HG03378 (cell line): ENCODE data around the gene RABGAP1L.

Experiments used
- ATAC-seq: cut with Tn5 transposase; IDR thresholded peaks from one replicate; pipeline ENCODE4 v1.9.1; 2021; ENCODE audit warnings: mild to moderate bottlenecking, moderate library complexity; ENCODE audit not compliant: unreplicated experiment

Gene RABGAP1L

DNA sequence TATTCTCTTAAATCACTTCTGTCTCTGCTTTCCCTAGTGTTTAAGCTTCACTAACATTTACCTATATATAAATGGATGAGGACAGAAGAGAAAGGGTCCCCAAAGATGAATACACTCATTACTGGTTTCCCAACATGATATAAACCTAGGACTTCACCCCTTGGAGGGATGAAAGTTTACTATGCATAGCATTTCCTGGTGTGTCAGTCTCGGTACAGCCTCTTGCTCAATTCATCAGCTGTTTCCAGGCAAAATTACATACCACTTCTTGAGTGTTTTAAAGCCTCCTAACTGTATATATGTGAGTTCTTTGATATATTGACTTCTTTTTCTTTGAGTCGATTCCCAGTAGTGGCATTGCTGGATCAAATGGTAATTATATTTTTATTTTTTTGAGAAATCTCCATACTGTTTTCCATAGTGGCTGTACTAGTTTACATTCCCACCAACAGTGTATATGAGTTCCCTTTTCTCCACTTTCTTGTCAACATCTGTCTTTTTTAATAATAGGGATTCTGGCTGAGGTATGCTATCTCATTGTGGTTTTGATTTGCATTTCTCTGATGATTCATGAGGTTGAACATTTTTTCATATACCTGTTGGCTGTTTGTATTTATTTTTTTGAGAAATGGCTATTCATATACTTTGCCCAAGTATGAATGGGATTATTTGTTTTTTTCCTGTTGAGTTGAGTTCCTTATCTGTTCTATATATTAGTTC, 581.1 kb downstream of the RABGAP1L start:
- no peak for ATAC-seq

DNA sequence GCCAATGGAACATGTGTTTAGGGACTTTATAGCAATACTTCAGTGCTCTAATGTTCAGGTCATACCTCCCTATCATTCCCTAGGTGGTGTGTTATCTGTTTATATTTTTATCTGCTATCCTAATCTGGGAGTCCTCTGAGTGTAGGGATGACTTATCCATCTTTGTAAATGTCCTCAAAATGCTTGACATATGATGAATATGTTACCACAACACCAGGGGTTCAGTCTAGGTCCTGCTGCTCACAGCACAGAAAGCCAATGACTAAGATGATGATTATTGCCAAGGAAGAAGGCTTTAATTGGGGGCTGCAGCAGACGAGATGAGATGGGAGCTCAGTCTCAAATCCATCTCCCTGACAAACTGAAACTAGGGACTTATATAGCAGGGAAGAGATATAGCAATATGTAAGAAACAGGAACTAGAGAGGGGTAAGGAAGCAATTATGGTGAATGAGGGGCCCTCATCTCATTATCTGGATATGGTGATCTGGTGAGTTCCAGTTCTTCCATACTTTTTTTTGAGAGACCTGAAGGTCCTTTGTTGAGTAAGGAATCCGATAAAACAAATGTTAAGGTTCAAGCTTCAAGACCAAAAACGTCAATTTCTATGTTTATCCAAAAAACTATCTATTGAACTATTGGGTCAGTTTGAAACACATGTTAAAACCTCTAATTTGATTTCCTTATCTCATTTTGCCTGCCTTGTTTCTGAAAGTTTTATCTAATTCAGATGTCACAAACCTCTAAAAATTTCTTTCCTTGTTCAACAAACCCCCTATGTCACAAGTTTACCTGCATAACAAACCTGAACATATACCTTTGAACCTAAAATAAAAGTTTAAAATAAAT, 583.7 kb downstream of the RABGAP1L start:
- ATAC-seq = no peak

DNA sequence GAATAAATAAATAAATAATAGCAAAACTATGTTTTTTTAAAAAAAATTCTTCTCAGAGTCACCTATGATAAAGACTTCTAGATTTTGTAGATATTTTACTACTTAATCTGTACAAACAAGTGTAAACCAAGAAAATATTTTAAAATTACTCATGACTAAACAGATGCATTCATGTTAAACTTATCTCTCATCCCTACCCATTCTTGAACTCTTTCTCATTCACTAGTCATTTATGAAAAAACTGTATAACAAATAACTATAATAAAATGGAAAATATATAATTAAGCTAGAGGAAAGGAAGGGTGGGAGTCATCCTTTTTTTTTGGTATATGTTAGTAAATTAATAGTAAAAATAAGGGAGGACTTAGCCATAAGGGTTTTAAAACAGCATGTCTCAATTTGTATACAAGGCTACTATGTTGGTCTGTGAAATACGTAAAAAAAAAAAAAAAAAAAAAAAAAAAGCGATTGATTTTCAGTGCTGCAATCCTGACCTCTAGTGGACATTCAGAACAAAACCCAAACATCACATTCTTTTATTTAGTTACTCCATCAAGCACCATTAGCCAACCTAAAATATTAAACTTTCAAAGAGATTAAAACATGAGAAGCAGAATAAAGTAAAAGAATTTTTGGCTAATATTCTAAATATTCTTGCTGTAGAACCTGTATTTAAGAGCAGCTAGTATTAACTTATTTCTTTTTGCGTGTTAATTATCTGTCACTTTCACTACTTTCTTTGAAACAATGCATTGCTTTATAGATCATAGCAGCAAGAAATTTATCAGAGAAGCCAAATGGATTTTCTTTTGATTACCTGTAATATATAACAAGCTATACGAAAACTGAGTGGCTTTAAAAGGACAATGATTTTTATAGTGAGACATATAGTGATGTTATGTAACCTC, 584.6 kb downstream of the RABGAP1L start:
- no peak for ATAC-seq

DNA sequence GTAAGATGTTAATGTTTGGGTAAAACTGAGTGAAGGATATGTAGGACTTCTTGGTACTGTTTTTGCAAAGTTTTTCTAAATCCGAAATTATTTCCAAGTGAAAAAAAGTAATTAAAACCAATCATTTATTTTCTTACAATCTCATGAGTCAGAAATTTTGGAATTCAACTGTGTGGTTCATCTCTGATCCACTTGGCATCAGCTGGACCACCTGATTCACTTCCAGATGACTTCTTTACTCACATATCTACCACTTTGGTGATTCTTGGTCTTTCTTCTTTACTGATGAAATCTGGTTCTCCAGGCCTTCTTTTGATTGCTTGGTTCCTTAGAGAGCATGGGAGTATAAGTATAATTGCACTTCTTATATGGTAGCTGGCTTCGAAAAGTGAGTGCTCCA, 585.6 kb downstream of the RABGAP1L start:
- no peak for ATAC-seq

DNA sequence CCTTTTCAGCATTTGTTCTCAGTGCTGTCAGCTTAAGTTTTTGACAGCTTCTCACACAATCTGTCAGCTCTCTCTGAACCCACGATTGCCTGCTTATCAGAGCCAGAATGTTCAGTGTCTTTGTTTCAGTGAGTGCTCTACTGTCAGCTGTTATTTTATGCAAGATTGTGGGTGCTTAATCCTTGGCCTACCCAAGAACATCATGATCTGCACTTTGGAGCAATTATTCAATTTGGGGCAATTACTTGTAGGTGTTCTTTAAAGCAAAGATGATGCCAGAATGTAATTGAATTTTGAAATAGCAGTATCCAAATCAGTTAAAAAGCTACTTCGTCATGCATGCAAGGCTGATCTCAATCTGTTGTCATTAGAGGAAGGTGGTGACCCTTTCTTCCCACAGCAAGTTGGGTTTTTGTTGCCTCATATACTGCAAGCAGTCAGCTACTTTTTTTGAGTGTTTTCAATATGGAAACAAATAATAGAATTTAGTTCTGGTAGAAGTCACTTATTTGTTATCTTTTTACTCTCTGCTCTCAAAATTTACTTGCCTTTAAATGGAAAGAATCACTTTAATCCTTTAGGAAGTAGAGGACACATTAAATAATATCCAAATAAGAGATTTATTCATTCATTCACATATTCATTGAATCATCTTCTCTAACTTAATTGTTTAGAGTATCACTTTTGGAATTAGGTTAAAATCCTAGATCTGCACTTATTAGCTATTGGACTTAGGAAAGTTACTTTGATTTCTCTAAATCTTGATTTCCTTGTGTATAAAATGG, 586.9 kb downstream of the RABGAP1L start:
- no peak for ATAC-seq

DNA sequence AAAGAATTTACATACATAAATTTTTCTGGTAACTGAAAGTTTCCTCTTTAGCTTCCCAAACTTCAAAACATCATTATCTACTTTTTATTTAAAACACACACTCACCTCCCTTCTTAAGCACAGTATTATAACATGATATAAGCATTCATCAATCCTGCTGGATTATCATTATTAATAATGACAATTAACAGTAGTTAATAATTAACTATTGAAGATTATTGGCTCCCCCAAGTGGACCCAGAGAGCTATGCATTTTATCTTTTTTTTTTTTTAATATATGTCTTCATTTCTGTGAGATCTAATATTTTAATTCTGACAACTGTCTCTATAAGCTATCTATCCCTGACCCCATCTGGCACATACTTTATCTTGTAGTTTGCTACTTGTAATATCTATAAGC, 588.3 kb downstream of the RABGAP1L start:
- ATAC-seq = no peak

DNA sequence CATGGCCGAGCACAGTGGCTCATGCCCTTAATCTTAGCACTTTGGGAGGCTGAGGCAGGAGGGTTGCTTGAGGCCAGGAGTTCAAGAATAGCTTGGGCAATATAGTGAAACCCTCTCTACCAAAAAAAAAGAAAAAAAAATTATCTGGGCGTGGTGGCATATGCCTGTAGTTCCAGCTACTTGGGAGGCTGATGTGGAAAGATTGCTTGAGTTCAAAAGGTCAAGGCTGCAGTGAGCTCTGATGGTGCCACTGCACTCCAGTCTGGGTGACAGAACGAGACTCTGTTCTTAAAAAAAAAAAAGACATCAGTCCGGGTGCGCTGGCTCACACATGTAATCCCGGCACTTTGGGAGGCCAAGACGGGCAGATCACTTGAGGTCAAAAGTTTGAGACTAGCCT, 589.3 kb downstream of the RABGAP1L start:
- ATAC-seq = no peak

DNA sequence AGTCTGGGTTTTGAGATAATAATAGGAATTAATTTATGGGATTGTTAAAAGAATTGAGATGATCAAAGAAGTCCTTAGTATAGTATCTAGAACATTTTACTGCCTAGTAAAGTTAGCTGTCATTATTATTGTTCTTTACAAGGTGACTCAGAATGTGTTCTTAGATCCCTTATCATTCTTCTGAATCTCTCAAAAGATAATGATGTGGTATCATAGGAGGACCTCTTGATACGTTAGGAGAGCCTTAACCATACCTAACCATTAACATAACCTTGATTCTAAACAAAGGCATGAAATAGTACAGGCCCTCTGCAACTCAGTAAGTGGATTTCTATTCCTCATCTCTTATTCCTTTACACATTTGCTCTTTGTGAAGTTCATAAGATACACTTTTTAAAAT, 593.8 kb downstream of the RABGAP1L start:
- no peak for ATAC-seq

DNA sequence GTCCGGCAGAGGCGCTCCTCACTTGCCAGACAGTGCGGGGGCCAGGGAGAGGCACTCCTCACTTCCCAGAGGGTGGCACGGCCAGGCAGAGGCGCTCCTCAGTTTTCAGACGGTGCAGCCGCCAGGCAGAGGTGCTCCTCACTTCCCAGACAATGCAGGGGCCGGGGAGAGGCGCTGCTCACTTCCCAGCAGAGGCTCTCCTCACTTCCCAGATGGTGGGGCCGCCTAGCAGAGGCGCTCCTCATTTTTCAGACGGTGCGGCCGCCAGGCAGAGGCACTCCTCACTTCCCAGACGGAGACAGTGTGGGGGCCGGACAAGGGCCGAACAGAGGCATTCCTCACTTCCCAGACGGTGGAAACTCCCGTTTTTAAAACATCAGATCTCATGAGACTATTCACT, 602.0 kb downstream of the RABGAP1L start:
- ATAC-seq = no peak

DNA sequence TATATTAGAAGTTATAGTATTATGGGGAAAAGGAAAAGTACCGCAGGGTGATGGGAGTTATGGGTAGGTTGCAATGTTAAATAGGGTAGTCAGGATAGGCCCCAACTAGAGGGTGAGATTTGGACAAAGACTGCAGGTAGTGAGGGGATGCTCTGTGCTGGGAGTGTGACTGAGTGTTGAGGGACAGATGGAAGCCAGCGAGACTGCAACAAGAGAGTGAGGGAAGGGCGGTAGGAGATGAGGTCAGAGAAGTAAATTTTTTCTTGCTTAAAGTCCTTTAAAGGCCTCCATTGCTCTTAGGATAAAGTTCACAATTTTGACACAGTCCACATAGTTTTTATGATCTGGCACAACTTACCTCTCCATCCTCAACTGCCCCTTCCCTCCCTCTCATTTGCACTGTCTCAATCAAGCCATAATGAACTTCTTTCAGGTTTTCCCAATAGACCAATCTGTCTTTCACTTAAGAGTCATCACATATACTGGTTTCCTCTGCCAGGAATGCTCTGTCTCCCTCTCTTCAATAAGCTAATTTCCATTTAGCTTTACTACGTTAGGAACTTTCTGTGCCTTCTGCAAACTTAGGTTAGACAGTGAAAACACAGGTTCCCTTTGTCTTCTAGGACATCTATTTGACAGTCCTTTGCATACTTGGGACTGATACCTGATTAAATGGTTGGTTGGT, 602.7 kb downstream of the RABGAP1L start:
- ATAC-seq = no peak

DNA sequence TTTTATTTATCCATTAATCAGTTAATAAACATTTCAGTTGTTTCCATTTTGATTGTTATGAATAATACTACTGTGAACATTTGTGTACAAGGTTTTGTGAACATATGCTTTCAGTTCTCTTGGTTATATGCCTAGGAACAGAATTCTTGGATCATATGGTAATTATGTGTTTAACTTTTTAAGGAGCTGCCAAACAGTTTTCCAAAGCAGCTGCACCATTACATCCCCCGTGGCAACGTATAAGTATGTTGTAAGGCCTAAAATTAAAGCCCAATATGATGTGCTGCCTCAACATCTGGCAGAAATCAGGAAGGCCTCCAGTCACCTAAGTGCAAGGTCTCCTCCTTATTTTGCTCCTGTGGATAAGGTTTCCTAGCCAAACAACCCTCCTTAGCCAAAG, 604.9 kb downstream of the RABGAP1L start:
- ATAC-seq = no peak

DNA sequence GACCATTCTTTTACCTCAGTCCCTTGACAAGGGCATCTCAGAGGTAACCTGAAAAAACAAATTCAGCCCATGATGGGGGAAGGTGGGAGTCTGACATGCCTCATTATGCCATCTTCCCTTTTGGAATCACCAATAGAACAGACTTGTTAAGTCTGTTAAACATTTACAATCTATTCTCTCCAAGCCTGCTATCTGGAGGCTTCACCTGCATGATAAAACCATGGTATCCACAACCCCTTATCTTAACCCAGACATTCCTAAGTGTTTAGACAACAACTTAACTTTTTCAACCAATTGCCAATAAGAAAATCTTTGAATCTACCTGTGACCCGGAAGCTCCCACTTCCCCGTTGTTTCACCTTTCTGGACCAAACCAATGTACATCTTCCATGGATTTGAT, 607.4 kb downstream of the RABGAP1L start:
- no peak for ATAC-seq

DNA sequence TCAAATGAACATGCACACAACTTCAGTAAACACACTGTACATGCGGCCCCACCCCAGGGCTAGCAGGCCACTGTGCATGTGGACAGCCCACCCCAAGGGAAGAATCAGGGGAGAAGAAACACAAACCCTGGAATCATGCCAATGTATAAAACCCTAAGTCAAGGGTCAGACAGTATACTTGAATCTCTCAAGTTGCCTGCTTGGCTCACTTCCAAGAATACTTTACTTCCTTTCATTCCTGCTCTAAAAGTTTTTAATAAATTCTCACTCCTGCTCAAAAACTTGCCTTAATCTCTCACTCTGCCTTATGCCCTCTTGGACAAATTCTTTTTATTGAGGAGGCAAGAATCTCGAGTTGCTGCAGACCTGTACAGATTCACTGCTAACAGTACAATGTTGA, 609.2 kb downstream of the RABGAP1L start:
- no peak for ATAC-seq

DNA sequence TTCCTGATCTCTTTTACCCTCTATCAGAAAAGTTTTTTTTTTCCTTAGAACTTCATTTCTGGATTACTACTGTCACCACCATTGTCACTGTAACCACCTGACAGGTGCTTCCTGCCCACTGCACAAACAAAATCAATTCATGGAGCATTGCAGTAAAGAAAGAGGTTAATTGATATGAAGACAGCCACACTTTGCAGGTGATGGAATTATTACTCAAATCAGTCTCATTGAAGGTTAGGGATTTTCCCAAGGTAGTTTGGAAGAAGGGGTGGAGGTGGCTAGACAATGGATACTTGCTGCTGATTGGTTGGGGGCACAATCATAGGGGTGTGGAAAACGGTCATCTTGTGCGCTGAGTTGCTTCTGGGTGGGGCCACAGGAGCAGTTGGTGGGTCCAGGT, 609.6 kb downstream of the RABGAP1L start:
- no peak for ATAC-seq

DNA sequence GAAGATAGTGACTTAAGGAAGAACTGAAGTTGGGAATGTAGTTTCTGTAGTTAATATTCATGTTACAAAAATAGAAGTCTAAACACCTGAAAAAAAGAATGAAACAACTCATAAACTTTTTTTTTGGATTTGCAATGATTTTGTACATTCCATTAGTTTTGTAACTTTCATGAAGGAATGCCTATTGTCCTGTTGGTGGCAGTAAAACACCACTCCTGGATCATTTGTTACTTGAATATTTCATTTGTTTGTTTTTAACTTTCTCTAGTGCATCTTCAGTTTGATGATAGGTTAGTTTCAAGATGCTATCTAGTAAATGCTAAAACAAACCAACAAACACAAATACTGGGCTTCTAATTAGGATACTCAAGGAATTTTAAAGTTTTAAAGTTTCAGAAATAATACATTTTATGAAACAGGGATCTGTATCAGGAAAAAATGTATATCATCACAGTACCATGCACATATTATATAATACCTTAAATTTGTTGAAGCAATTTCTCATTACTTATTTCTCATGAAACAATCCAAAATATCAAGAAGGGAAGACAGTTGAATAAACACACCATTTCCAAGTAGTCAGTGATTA, 610.7 kb downstream of the RABGAP1L start:
- no peak for ATAC-seq

DNA sequence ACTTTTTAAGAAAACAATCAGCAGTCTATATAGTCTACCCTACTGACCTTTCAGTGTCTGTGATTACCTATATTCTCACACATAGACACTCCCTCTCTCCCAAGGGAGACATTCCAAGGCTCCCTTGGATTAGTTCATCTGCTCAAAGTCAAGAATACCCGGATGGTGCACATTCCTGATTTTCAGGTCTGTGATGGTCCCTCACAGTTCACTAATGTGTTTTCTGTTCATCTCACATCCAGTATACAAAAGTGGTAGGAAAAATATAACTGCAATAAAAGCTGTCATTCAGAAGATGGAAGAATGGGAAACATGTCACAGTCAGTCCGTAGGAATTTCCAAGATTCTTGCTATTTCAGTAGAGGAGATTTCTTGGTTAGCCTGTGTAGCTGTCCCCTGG, 616.3 kb downstream of the RABGAP1L start:
- ATAC-seq = no peak

DNA sequence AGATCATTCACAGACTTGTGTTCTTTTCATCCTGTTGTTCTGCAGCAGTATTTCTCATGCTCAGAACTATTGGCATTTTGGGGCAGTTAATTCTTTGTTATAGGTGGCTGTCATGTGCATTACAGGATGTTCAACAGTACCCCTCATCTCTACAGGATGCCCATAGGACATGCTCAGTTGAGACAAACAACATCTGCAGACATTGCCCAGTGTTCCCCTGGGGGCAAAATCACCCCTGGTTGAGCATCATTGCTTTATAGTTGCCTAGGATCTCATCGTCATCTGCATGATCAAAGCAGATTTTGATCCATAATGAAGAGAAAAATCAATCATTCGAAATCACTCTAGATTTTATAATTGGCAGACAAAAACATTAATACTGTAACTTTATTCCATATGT, 617.9 kb downstream of the RABGAP1L start:
- no peak for ATAC-seq

DNA sequence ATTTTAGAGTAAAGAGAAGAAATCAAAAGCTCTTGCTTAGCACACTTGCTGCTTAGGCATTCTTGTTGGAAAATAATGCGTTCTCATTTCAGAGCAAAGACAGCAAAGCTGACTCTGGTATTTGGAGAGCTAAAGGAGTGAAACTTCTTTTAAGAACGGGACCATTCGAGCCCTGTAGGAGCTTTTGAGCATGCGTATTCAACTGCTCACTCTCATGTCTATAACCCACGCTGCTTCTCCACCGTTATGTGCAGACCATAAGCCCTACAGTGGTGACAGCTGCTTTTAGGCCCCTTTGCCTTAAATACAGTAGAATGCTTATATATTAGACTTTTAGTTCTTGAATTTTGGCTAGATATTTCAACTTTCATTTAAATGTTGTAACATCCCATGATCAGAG, 626.2 kb downstream of the RABGAP1L start:
- ATAC-seq = no peak

DNA sequence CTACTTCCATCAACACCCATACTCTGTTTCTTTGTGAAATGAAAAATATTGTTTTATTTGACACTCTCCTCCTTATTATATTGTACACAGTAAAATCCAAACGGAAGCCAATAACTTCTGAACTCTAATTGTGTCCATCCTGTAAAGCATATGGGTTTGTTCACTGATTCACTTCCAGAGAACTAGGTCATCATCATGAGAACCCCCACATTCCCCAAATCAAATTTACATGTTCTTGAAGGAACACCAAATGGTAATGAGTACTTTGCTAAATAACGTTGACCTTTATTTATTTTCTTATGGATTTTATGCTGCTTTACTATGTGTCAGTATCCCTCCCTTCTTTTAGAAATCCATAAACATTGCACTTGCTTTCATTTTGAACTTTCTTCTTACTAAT, 627.0 kb downstream of the RABGAP1L start:
- no peak for ATAC-seq

DNA sequence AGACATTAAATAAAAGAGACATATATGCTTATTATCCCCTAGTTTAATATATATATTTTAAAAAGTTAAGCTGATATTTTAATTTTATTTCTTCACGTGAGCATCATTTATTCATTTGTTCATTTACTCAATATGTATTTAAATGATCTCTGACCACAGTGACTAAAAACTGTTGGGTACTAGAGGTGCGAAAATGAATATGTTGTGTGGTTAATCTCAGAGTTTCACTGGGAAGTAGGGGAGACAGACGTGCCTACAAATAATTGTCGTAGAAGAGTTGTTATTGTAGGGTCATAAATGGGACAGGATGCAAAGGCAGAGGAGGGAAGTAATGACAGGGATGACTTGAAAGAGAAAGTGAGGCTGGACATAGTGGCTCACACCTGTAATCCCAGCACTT, 627.4 kb downstream of the RABGAP1L start:
- peak; percentile 67 for ATAC-seq
